Fibroblast of mammary gland (primary cell): ENCODE data around the gene LRFN2.

Source experiments
- DNase-seq: peaks from one replicate; pipeline ENCODE4 v3.0.0-alpha.2; 2010; ENCODE audit warnings: low read depth
- H3K4me3 ChIP-seq: 2 replicates; pipeline ENCODE4 v1.5.1; 2011; ENCODE audit warnings: low read depth, mild to moderate bottlenecking, low read length, moderate library complexity; ENCODE audit not compliant: control insufficient read depth
- TF ChIP-seq, protein P1 (sequence below): conservative IDR thresholded peaks from 2 replicates; pipeline ENCODE4 v1.5.1; 2011; ENCODE audit warnings: low read depth, low read length, inconsistent platforms; ENCODE audit not compliant: control insufficient read depth, insufficient read depth

LRFN2 gene

DNA sequence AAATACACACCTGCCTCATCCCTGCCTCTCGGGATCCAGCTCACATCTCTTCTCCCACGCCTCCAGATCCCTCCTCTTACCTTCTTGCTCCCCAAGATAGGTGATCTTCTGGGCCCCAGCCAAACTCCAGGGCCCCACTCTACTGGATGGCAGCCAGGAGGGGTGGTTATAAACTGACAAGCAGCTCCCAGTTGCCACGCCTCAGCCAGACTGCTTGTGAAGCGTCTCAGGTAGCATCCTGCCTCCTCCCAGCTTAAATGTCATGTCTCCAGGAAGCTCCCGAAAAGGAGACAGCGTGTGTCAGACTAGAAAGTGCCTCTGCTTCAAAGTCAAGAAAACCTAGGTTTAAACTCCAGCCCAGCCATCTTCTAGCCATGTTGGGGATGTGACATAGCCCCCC, 114.1 kb downstream of the LRFN2 start:
- TF ChIP-seq, protein P1, sequence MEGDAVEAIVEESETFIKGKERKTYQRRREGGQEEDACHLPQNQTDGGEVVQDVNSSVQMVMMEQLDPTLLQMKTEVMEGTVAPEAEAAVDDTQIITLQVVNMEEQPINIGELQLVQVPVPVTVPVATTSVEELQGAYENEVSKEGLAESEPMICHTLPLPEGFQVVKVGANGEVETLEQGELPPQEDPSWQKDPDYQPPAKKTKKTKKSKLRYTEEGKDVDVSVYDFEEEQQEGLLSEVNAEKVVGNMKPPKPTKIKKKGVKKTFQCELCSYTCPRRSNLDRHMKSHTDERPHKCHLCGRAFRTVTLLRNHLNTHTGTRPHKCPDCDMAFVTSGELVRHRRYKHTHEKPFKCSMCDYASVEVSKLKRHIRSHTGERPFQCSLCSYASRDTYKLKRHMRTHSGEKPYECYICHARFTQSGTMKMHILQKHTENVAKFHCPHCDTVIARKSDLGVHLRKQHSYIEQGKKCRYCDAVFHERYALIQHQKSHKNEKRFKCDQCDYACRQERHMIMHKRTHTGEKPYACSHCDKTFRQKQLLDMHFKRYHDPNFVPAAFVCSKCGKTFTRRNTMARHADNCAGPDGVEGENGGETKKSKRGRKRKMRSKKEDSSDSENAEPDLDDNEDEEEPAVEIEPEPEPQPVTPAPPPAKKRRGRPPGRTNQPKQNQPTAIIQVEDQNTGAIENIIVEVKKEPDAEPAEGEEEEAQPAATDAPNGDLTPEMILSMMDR: no peak
- no peak for DNase-seq
- H3K4me3 ChIP-seq: no peak overlapping the region

DNA sequence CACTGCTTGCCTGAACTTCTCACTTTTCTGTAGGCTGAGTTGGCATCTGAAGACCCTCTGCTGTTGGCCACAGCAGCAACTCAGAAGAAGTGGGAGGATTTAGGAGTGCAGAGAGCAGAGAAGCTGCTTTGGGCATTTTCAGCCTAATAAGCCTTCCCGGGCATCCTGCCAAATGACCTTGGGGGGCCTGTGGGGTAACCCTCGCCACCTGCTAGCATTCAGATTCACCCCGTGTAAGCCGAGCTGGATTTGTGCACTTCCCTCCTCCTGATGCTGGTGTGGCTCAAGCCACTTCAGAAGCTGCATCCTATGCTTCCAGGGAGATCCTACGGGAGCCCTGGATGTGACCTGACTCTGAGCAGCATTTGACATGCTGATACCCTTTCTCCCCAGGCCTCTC, 114.8 kb downstream of the LRFN2 start:
- H3K4me3 ChIP-seq: no peak overlapping the region
- TF ChIP-seq, protein P1: no peak
- DNase-seq: no peak

DNA sequence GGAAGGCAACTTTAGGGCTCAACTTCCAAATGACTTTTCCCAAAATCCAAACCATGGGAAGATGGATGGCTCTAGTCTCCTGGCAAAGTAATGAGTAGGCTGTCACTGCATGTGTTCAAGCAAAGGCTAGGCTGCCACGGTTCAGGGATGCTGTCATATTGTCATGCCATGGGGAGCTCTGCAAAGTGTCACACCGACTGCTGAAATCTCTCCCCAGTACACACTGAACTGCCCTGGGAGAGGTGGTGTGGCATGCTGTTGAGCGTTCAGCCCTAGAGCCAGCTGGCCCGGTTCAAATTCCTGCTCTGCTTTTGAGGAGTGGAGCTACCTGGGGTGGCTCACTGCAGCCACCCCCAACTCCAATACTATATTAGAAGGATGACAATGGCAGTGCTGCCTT, 115.9 kb downstream of the LRFN2 start:
- no peak for DNase-seq
- TF ChIP-seq, protein P1: no peak
- no peak overlapping the region for H3K4me3 ChIP-seq

DNA sequence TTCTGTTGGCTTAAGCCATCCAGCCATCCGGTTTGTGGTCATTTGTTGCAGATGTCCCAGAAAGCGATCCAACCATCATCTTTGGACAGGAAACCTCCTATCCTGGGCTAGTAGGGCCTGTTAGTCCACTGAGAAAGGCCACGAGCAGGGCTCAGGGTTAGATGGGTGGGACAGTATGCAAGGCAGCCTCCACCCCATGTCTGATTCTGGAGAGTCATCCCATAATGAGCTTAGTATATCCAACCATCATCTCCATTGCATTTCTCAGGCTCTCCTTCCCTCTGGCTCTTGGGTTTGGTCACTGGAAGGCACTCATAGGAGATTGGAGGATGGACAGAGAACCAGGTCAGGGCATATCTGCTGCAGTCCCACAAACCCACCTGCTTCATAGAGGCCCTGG, 117.8 kb downstream of the LRFN2 start:
- no peak for DNase-seq
- TF ChIP-seq, protein P1: no peak
- no peak overlapping the region for H3K4me3 ChIP-seq

DNA sequence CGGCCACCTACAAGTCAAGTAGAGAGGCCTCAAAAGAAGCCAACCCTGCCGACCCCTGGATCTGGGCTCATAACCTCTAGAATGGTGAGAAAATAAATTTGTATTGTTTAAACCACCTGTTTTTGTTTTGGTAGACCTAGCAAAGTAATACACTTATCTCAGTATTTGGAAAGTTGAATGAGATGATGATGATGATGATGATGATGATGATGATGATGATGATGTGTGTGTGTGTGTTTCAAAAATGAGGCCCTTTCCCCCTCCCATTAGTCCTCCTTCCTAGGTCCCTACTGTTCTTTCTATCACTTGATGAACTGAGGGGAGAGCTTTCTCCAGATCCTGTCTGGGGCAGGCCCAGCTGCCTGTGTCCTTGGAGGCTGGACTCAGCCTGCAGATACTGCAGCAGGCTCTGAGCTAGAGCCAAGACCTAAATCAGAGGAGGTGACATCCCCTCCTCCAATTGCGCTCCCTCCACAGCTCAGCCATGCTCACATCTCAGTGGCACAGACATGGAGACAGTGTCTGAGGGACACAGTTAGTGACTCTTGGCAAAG, 120.1 kb downstream of the LRFN2 start:
- no peak overlapping the region for H3K4me3 ChIP-seq
- TF ChIP-seq, protein P1: no peak
- no peak for DNase-seq

DNA sequence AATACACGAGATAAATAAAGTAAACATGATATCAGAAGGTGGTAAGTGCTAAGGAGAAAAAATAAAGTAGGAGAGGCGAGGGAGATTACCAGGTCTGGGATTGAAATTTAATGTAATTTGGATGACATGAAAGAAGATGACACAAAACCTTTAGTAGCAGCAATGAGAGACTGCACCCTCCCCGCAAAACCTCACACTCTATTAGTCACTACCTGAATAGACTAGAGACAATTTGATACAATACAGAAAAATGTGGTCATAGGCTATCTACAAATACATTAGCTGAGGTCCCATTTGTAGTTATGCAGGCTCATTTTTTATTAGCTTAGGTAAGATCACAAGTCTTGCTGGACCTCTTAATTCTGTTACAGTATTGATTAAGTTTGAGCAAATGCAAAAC, 125.5 kb downstream of the LRFN2 start:
- TF ChIP-seq, protein P1: no peak
- H3K4me3 ChIP-seq: no peak overlapping the region
- DNase-seq: no peak

DNA sequence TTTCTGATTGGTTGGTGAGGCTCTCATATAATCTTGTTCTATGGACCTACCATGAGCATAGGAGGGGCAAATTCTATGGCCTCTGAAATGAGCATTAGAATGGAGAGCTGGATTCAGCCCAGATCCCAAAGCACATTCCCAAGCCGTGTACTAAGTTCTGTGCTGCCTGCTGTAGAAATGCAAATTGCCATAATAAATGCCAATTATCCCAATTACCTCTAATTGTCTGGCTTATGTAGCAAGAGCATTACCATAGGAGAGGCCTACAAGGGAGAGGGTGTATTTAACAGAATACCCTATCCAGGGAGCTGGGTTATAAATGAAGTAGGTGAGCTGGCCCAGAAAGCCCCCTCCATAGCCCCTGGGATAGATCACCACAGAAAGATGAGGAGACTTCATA, 126.8 kb downstream of the LRFN2 start:
- H3K4me3 ChIP-seq: no peak overlapping the region
- TF ChIP-seq, protein P1: no peak
- DNase-seq: no peak
